Psoas muscle (tissue), 8 donors: ENCODE data around the gene NUP160. TPM values are rescaled to one million over a fixed set of nuclear protein-coding genes. Genes with fewer than 3 reads are reported as not detected.
A peak's percentile ranks its signal among the peaks of the same experiment; 100 is the strongest.
"Not testable (repeated sequence)": the region's sequence is repeated elsewhere in the genome, so short reads cannot be mapped to it uniquely, and the experiment has no call there.

Source experiments
- ATAC-seq, 4 donors: fragments of 200-7000 bp; cut with Tn5 transposase; one replicate each; pipeline ENCODE4 v1.9.1; 2020; ENCODE audit warnings: moderate library complexity in 3 of 4, mild to moderate bottlenecking in 2 of 4
- DNase-seq, 2 donors: peaks; one replicate each; pipeline ENCODE4 v3.0.0-alpha.2; 2020
- H3K27ac ChIP-seq: fragments of 200-600 bp; one replicate; pipeline ENCODE4 v1.8.0; 2022
- H3K27me3 ChIP-seq, 3 donors: fragments of 200-600 bp in 1 of 3; one replicate each; pipeline versions ENCODE4 v1.6.1 to v1.8.0; 2013 to 2022; ENCODE audit warnings: low read length in 2 of 3, mild to moderate bottlenecking in 2 of 3, moderate library complexity in 1 of 3; ENCODE audit not compliant: insufficient read depth in 3 of 3
- H3K36me3 ChIP-seq, 2 donors: fragments of 200-600 bp in 1 of 2; one replicate each; pipeline versions ENCODE4 v1.6.1 to v1.8.0; 2013 to 2022; ENCODE audit warnings: low read depth in 1 of 2, mild to moderate bottlenecking in 1 of 2, moderate library complexity in 1 of 2; ENCODE audit not compliant: insufficient read depth in 1 of 2
- H3K4me1 ChIP-seq: fragments of 200-600 bp; one replicate; pipeline ENCODE4 v1.8.0; 2022
- H3K4me3 ChIP-seq: fragments of 200-600 bp; one replicate; pipeline ENCODE4 v1.8.0; 2022; ENCODE audit warnings: mild to moderate bottlenecking
- H3K9me3 ChIP-seq: fragments of 200-600 bp; one replicate; pipeline ENCODE4 v1.8.0; 2022
- WGBS, 3 donors: extraction: QIAGEN DNeasy Blood & Tissue Kit; methylation state at CpG; one replicate each; pipeline versions ENCODE4 v1.1.6 to v1.1.7; 2013; 5-methylcytosine and 5-hydroxymethylcytosine counted together
- intact Hi-C, 2 donors: fragments of 100-400 bp; cut with DNase I; formaldehyde crosslinking; loops; one replicate each; pipeline versions ENCODE4 v1.11.0 to v1.14.2; 2022
- polyA plus RNA-seq, 3 donors: library from polyadenylated mRNA; stranded (reverse); fragments of 200-250 nt; gene quantifications; one replicate each; pipeline ENCODE4 v1.2.3, GENCODE V29; 2013
- total RNA-seq, 4 donors: library from RNA; stranded (reverse); fragmentation: NEBNext Ultra II Directional in 2 of 4; extraction: Animal tissue kit (Norgen Biotek cat#: 25700) in 2 of 4; gene quantifications; one replicate each; pipeline versions ENCODE4 v1.2.1 to v1.2.4, GENCODE V29; 2021 to 2023
- TF ChIP-seq, protein P1 (sequence below): fragments of 200-600 bp; IDR thresholded peaks from one replicate; pipeline ENCODE4 v1.8.0; 2022; ENCODE audit warnings: antibody characterized with exemption
- donor health status: healthy with polysubstance abuse.
- donor health status: DM: no; HTN: no; CAD: no; lungs with moderate emphysema.
- donor health status: Bipolar disorder and iron deficiency.
- donor health status: healthy.
- donor health status: DM: yes; HTN: yes; CAD: no.
- donor health status: DM: no; HTN: no; CAD: no.
- donor health status: DM: no; HTN: no; CAD: no.
- donor health status: DM: yes; HTN: yes; CAD: no.

Gene NUP160
- total and polyA plus RNA-seq, 7 donors = 5.5 to 14.0 (median 11.3) TPM

- ATAC-seq (no peak), DNase-seq (no peak)
- Histone ChIP-seq H3K27me3 (no peaks in the 10 kb centered on the region), H3K36me3 (no peaks in the 10 kb centered on the region), H3K27ac (no peak overlapping the region), H3K4me1 (no peaks in the 10 kb centered on the region), H3K4me3 (no peak overlapping the region), H3K9me3 (no peaks in the 10 kb centered on the region)
- WGBS, 3 donors = 91 to 94% (median 94%) methylated on average over 3 of the region's 3 CpGs
- TF ChIP-seq, protein P1, sequence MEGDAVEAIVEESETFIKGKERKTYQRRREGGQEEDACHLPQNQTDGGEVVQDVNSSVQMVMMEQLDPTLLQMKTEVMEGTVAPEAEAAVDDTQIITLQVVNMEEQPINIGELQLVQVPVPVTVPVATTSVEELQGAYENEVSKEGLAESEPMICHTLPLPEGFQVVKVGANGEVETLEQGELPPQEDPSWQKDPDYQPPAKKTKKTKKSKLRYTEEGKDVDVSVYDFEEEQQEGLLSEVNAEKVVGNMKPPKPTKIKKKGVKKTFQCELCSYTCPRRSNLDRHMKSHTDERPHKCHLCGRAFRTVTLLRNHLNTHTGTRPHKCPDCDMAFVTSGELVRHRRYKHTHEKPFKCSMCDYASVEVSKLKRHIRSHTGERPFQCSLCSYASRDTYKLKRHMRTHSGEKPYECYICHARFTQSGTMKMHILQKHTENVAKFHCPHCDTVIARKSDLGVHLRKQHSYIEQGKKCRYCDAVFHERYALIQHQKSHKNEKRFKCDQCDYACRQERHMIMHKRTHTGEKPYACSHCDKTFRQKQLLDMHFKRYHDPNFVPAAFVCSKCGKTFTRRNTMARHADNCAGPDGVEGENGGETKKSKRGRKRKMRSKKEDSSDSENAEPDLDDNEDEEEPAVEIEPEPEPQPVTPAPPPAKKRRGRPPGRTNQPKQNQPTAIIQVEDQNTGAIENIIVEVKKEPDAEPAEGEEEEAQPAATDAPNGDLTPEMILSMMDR = no peak
- intact Hi-C loops = no loop called here
These were observed 19.7 kb upstream of the NUP160 start for GRCh38 chr11:47867823-47868222.

DNA sequence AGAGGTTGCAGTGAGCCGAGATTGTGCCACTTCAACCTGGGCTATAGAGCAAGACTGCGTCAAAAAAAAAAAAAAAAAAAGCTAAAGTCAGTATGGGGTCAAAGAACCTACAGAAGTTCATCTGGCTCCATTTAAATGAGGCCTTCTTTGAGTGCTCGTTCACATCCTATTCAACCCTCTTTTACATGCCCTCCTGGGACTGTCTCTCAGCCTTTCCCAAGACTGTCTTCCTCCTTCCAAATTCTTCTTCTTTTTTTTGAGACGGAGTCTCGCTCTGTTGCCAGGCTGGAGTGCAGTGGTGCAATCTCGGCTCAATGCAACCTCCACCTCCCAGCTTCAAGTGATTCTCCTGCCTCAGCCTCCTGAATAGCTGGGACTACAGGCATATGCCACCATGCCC is 18.7 kb upstream of the NUP160 start:
- H3K9me3 ChIP-seq, H3K36me3 ChIP-seq, H3K4me3 ChIP-seq, intact Hi-C loops, DNase-seq, H3K4me1 ChIP-seq, H3K27ac ChIP-seq, ATAC-seq, H3K27me3 ChIP-seq: not testable (repeated sequence)
- WGBS, 3 donors = 71 to 84% (median 83%) methylated on average over 6 of the region's 6 CpGs

GRCh38 chr11:47864901-47865300 is 16.8 kb upstream of the NUP160 start:
- Histone ChIP-seq H3K4me3 (no peak overlapping the region), H3K27me3 (no peaks in the 10 kb centered on the region), H3K36me3 (no peaks in the 10 kb centered on the region), H3K4me1 (no peaks in the 10 kb centered on the region), H3K27ac (peak overlapping the region; percentile 23), H3K9me3 (no peaks in the 10 kb centered on the region)
- TF ChIP-seq, protein P1 = no peak
- WGBS, 3 donors = 24 to 38% (median 32%) methylated on average over 5 of the region's 5 CpGs
- ATAC-seq = no peak
- intact Hi-C loops = no loop called here
- DNase-seq = no peak

- no peak overlapping the region for H3K27ac ChIP-seq
These were observed 15.8 kb upstream of the NUP160 start for GRCh38 chr11:47863898-47864430.

DNA sequence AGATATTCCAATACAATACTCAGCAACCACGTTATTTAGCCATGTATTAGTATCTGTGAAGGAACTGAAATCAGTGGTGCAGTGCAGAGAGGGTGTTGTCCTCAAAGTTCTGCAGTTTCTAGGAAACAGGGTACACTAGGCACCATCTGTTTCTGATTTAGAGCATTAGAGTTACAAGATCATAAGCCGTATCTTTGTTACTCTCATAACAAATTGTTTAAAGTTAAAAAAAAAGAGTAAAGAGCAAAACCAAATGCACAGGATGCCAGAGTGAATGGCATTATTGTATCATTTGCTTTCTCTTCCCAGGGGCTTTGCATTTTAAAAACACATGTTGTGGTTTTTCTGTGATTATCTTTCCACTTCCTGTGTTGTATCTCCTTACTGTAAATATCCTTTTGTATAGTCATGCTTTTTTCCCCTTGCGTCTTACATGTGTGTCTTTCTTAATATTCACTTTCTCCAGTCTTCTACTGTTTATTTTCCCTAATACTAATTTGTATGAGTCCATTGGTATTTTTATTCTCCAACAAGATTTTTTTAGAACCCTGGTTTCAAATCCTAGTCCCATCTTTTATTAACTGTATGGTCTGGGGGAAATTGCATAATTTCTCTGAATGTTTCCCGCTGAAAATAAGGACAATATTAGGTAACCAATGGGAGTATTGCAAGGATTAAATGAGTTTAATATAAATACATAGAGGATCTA is 15.2 kb upstream of the NUP160 start:
- Histone ChIP-seq H3K27me3 (no peaks in the 10 kb centered on the region), H3K27ac (no peak overlapping the region), H3K4me3 (no peak overlapping the region), H3K9me3 (no peaks in the 10 kb centered on the region), H3K36me3 (no peaks in the 10 kb centered on the region), H3K4me1 (no peaks in the 10 kb centered on the region)
- ATAC-seq (no peak), DNase-seq (no peak)
- TF ChIP-seq, protein P1 = no peak
- intact Hi-C loops = no loop called here
- 37 to 42% (median 39%) methylated on average over 4 of the region's 4 CpGs for WGBS, 3 donors

More at GRCh38 chr11:47863898-47864430, 15.8 kb upstream of the NUP160 start:
- intact Hi-C loops = no loop called here
- H3K27me3 ChIP-seq = no peaks in the 10 kb centered on the region
- H3K36me3 ChIP-seq = no peaks in the 10 kb centered on the region
- ATAC-seq (no peak), DNase-seq (no peak)
- H3K9me3 ChIP-seq = no peaks in the 10 kb centered on the region
- H3K4me3 ChIP-seq = no peak overlapping the region
- WGBS, 3 donors = 91 to 95% (median 95%) methylated on average over 4 of the region's 4 CpGs
- no peaks in the 10 kb centered on the region for H3K4me1 ChIP-seq
- TF ChIP-seq, protein P1 = no peak
